CD4-positive, alpha-beta T cell treated with Interleukin-6 at 100 ng/mL for 8 hours (primary cell): ENCODE measurements around the gene ZFP92.

Experiments
- DNase-seq: peaks from one replicate; pipeline ENCODE4 v3.0.0-alpha.2; 2020; ENCODE audit warnings: mixed read lengths, low spot score

Gene ZFP92

DNA sequence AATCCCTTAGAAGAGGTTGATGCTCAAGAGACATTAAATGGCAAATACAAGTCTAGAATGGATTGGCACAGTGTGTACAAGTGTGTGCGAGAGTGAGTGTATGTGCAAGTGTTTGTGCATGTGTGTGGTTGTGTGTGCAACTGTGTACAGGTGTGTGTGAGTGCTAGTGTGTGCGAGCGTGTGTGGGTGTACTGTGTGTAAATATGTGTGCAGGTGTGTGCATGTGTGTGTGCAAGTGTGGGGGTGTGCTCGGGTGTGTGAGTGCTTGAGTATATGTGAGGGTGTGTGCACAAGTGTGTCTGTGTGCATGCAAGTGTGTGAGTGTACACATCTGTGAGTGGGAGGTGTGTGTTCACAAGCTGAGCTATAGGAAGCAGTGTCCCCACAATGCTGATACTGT is 28.7 kb downstream of the ZFP92 start:
- DNase-seq: no peak

GRCh38 chrX:153440556-153441135 is 29.4 kb downstream of the ZFP92 start:
- no peak for DNase-seq

- no peak for DNase-seq
Measured at GRCh38 chrX:153441296-153441695, 30.0 kb downstream of the ZFP92 start.

- no peak for DNase-seq
Measured at GRCh38 chrX:153441981-153442380, 30.7 kb downstream of the ZFP92 start.

GRCh38 chrX:153442463-153442862 is 31.2 kb downstream of the ZFP92 start:
- no peak for DNase-seq

DNA sequence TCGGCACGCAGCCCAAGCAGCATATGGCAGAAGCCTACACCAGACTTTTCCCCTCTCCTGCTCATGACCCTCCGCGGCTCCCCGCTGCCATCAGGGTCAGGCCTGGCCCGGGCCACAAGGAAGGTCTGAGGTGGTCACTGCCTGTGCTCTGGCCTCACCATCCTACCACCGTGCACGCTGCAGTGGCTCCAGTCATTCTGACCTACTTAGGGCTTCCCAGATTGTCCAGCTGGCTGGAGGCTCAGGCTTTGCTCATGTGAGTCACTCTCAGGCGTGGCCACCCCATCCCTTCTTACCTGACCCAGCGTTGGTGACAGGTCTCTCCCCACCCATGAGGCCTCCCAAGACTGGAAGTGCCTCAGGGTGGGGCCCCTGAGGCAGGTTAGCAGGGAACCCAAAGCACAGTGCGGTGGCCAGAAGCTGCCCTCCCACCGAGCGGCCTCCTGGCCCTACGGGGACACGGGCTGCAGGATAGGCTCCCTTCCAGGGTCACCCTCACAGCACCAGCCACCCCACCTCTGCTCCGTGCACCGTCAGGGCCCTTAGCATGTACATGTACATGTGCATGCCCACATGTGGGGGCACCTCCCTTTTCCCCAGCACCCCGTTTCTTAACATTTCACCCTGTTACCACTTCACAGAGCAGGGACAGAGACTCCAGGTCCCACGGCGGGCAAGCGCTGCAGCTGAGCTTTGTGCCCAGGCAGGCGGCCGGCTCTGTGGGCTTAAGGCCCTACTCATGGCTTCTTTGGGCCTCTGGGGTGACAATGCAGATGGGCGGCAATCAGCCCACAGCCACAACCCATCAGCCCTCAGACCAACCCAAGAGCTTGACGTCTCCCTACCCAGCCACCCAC is 32.4 kb downstream of the ZFP92 start:
- no peak for DNase-seq

GRCh38 chrX:153444333-153445011 is 33.2 kb downstream of the ZFP92 start:
- DNase-seq: no peak

GRCh38 chrX:153445106-153445855 is 34.0 kb downstream of the ZFP92 start:
- DNase-seq: no peak

DNA sequence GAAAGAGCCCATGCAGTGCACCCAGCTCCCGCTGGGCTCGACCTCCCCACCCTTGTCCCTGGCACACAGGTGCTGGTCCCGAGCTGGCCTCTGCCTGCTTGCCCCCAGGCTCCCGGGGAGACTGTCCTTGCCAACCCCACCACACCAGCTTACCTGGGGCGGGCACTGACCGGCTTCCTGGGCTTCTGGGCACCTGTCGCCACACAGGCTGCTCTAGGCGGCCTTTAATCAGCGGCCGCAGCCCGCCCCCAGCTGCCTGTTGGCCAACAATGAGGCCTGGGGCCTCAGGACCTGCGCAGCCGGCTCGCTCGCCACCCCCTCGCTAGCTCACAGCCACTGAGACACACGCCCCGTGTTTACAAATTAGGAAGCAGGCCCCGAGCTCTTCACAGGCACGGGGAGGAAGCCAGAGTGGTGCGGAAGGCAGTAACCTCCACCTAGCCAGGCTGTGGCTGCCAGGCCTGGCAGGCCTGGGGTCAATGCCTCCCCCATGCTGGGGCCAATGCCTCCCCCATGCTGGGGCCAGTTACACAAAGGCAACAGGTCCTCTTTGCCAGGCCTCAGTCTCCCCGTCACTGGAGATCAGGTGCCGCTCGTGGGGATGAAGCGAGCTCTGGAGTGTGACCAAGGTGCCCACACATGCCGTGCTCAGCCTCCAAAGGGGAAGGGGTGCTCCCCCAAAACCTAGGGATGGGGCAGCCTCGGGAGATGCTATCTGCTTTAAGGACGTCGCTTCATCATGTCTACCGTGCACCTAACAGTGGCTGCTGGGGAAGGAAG is 34.8 kb downstream of the ZFP92 start, which contains the start of gene TREX2:
TSS of gene TREX2 (minus strand) at position 201 of the 780 bp plus-strand sequence. CDS start 626 bp downstream, outside the sequence.
- DNase-seq: no peak

- DNase-seq: no peak
Measured at GRCh38 chrX:153446636-153446936, 35.3 kb downstream of the ZFP92 start.

DNA sequence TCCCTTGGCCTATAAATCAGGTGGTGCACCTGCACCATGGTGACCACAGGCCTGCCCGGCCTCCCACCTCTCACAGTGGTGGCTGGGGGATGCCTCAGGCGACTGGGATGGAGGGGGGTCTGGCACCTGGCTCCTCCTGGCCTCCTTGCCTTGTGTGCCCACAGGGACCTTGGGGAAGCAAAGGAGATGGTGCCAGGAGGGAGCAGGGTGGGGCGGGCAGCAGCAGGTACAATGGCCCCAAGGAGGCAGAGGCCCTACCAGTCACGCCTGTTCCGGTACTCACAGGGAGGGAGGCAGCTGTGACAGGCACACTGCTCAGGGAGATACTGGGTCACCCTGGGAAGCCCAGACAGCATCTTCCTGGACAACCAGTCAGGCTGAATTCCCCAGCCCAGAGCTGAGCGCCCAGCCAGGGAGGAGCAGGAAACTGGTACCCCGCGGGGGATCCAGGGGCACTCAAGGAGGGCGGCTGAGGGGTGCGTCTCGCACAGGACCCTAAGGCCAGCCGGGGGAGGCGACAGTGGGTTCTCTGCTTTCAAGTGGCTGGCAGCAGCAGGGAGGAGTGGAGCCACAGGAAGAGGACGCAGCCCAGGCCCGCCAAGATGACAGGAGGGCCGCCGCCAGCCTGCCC is 35.8 kb downstream of the ZFP92 start:
- no peak for DNase-seq

DNA sequence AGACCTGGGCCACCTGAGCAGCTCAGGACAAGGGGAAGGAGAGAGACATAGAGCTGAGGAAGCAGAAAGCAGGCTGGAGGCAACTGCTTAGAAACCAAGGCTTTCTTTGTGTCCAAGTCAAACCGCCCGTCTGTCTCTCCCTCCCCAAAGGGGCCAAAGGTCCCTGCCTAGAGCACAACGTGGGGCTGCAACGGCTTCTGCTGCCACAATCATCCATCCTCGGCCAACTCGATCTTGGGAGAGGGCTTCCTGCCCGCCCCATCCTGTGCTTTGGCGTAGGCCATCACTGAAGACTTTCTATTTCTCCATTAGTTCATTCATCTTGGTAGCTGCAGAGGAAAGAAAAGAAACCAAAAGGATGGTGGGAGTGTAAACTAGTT is 36.3 kb downstream of the ZFP92 start:
- DNase-seq: no peak

DNA sequence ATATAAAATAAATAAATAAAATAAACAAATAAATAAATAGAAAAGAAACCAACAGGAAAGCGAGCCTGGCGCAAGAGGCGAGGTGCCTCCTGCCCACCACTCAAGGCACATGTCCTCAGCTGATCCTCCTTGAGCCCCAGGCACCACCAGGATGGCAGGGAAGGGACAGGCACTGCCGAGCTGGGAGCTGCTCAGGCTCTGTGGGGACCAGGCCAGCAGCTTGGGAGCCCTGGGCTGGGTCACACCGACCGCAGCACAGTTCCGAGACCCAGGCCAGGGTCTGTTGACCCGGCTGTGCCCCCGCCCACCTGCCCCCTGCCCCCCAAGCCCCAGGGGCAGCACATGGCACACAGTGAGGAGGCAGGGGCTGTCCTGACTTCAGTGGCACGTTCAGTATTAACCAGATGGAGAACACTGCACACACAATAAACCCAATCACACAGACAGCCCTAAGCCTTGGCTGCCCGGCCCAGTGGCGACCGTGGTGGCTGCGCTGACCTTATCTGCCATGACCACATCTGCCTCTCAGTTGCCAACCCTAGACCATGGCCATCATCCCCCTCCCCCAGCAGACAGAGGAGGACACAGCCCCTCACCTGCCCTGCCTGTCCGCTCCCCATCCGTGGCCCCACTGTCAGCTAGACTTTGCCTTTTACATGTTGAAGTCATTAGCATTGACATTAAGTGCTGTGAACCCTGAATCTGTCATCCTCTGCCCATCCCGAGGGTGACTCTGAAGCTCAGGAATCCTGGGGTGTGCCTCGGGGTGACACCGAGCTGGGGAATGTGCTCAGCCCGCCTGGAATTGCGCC is 37.5 kb downstream of the ZFP92 start:
- DNase-seq: no peak

- no peak for DNase-seq
Measured at GRCh38 chrX:153449368-153450113, 38.3 kb downstream of the ZFP92 start.

DNA sequence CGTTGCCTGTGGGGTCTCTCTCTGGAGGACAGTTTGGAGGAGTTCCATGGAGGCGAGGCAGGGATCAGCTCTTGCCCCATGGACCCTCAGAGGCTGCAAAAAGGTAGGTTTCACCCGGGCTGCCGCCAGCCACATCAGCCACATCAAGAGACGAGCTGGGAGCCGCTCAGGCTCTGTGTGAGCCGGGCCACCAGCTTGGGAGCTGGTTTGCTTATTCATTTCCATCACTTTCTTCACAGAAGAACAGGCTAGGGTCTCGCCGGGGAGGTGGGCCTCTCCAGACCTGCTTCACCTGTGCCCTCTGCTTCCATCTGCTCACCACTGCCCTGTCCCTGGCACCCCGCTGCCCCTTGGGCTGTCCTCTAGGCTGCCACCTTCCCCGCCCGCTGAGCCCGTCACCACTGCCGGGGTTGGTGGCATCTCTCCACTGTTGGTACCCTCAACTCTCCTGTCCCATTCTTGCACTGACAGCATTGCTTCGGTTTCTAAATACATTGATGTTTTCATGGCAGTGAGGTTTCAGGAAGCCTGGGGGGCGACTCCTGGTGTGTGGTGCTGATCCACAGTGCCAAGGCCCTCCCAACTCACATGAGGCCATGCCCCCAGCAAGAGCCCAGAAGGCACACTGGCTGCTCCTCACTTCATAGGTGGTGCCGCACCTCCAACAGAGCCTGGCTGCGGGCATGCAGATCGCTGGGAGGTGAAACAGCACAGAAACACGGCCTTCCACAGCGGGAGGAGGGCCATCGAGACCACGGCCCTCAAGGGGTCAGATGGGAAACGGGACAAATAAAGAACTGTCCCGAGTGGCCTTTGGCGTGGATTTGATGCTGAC is 39.1 kb downstream of the ZFP92 start:
- no peak for DNase-seq

GRCh38 chrX:153450949-153451277 is 39.6 kb downstream of the ZFP92 start:
- DNase-seq: no peak

GRCh38 chrX:153454901-153455550 is 43.8 kb downstream of the ZFP92 start:
- no peak for DNase-seq

GRCh38 chrX:153455571-153455970 is 44.3 kb downstream of the ZFP92 start:
- DNase-seq: no peak
